DMS153 treated with DMSO at 0.1 percent for 48 hours (cell line): ENCODE measurements around the gene PCMTD2.
"Not testable (repeated sequence)": the region's sequence is repeated elsewhere in the genome, so short reads cannot be mapped to it uniquely, and the experiment has no call there.

Source experiments
- DNase-seq: peaks from one replicate; lab custom pipeline; 2025; ENCODE audit not compliant: unreplicated experiment; lab: John Stamatoyannopoulos, UW

The PCMTD2 gene

DNA sequence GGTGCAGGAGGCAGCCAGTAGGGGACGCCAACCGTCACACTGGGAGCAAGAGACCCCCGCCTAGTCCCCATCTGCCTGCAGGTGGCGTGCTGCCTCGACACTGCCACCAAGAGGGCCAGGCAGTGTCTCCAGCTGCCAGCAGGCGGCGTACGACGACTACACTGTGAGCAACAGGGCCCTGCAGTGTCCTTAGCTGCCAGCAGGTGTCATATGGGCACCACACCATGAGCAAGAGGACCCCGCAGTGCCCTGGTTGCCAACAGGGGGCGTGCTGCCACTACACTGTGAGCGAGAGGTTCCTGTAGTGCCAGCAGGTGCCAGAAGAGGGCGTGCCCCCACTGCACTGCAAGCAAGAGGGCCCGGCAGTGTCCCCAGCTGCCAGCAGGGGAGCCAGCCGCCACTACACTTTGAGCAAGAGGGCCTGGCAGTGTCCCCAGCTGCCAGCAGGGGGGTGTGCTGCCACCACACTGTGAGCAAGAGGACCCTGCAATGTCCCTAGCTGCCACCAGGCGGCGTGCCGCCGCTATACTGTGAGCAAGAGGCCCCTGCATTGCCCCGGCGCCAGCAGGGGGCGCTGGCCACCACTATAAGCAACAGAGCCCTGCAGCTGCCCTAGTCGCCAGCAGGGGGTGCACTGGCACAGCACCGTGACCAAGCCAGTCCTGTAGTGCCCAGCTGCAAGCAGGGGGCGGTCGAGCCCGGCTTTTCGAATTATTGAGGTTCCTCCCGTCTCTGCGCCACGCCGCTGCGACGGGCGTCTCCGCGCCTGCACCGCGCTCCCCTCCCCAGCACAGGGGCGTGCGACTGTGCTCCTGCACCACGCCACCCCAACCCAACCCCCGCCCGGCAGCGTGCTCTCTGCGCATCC, 30.3 kb downstream of the PCMTD2 start:
- peak; percentile 4 for DNase-seq

- DNase-seq, result not testable (repeated sequence)
Measured at GRCh38 chr20:64286447-64287263, 31.1 kb downstream of the PCMTD2 start.

GRCh38 chr20:64287264-64287590, 31.7 kb downstream of the PCMTD2 start:
- not testable (repeated sequence) for DNase-seq

- DNase-seq, result not testable (repeated sequence)
Measured at GRCh38 chr20:64292167-64292566, 36.6 kb downstream of the PCMTD2 start.

- DNase-seq, result not testable (repeated sequence)
Measured at GRCh38 chr20:64303086-64303485, 47.5 kb downstream of the PCMTD2 start.

DNA sequence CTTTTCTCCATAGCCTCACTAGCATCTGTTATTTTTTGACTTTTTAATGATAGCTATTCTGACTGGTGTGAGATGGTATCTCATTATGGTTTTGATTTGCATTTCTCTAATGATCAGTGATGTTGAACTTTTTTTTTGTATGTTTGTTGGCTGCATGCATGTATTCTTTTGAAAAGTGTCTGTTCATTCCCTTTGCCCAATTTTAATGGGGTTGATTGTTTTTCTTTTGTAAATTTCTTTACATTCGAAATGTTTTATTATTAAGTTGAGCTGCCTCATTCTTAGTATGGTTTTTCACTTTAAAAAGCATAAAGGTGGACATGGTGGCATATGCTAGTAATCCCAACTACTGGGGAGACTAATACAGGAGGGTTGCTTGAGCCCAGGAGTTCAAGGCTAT, 58.2 kb downstream of the PCMTD2 start:
- not testable (repeated sequence) for DNase-seq

- not testable (repeated sequence) for DNase-seq
Measured at GRCh38 chr20:64315381-64315780, 59.8 kb downstream of the PCMTD2 start.

DNA sequence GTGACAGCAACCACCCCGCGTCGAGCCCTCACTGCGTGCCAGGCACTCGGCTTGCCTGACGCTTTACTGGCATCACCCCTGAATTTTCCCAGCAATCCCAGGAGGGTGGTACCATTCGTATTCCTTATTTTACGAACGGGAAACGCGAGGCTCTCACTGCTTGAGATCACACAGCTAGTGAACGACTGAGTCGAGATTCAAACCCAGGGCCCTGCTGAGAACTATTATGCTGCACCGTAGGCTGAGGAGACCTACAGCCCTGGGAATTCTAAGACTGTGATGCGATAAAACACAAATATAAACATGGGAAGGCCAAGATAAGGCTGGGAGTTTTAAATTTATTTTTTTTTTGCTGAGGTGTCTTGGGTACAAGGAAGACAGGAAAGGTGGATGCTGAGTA, 60.3 kb downstream of the PCMTD2 start:
- DNase-seq, result not testable (repeated sequence)

GRCh38 chr20:64316415-64317083, 61.0 kb downstream of the PCMTD2 start:
- not testable (repeated sequence) for DNase-seq

GRCh38 chr20:64317331-64317730, 61.8 kb downstream of the PCMTD2 start:
- not testable (repeated sequence) for DNase-seq

DNA sequence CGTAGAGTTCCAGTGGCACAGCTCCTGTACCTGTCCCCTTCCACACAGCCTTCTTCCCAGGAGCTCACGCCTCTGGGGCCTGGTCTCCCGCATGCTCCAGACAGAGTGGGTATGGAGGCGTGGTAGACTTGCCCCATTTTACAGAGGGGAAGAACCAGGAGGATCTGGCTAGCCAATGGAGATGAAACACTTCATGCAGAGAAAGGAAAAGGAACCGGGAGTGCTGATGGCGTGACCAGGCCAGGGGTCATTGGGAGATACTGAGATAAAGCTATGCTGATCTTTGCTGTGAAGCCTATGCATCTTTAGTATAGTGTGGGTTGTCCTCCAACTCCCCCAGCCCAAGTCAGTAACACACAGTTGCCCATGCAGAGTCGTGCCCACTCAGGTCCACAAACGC, 62.5 kb downstream of the PCMTD2 start:
- not testable (repeated sequence) for DNase-seq

GRCh38 chr20:64322031-64322789, 66.7 kb downstream of the PCMTD2 start:
- DNase-seq, result not testable (repeated sequence)
